HEK293 (cell line): ENCODE measurements around the gene SYT14.
"Not testable (repeated sequence)": the region's sequence is repeated elsewhere in the genome, so short reads cannot be mapped to it uniquely, and the experiment has no call there.

Experiments
- CTCF ChIA-PET: fragments of 350-600 bp; formaldehyde crosslinking; extraction: SDS; loops from one replicate; lab custom pipeline; 2021; ENCODE audit warnings: antibody characterized with exemption; lab: Yijun Ruan, JAX
- POLR2A ChIA-PET: fragments of 300-600 bp; formaldehyde crosslinking; extraction: SDS; loops from one replicate; lab custom pipeline; 2020; ENCODE audit warnings: antibody characterized with exemption, inconsistent platforms; lab: Yijun Ruan, JAX
- H3K27ac ChIP-seq: fragments of 200-500 bp; sonication (Bioruptor generic); 2 replicates; pipeline ENCODE4 v1.5.1; 2014; ENCODE audit warnings: low read depth, low read length, control low read depth, inconsistent platforms; ENCODE audit errors: extremely low read depth
- H3K36me3 ChIP-seq, 2 experiments: fragments of 200-500 bp in 1 of 2; sonication (Bioruptor generic) in 1 of 2; 1 replicate in 1 of 2; 2 replicates in 1 of 2; pipeline ENCODE4 v1.5.1; 2014 to 2017; ENCODE audit warnings: inconsistent platforms in 2 of 2, low read length in 2 of 2; ENCODE audit not compliant: control insufficient read depth in 2 of 2, insufficient read depth in 1 of 2
- H3K4me1 ChIP-seq: fragments of 200-500 bp; sonication (Bioruptor generic); 2 replicates; pipeline ENCODE4 v1.5.1; 2014; ENCODE audit warnings: mild to moderate bottlenecking, low read length, inconsistent platforms; ENCODE audit not compliant: control insufficient read depth, insufficient read depth
- H3K4me3 ChIP-seq: 2 replicates; pipeline ENCODE4 v1.5.1; 2011; ENCODE audit warnings: low read depth, mild to moderate bottlenecking, control low read depth, low read length, moderate library complexity
- H3K9me3 ChIP-seq: fragments of 200-500 bp; sonication (Bioruptor generic); 2 replicates; pipeline ENCODE4 v1.5.1; 2014; ENCODE audit warnings: low read depth, low read length, inconsistent platforms; ENCODE audit not compliant: control insufficient read depth, insufficient read depth
- KLF10 ChIP-seq: fragments of 450-650 bp; IDR thresholded peaks from 2 replicates; pipeline ENCODE4 v1.5.1; 2018; ENCODE audit warnings: missing biosample characterization, mild to moderate bottlenecking, missing genetic modification characterization
- ZFP3 ChIP-seq: fragments of 450-650 bp; formaldehyde crosslinking; IDR thresholded peaks from 2 replicates; pipeline ENCODE4 v1.5.1; 2016; ENCODE audit warnings: low read depth, missing biosample characterization, missing genetic modification characterization
- ZFP37 ChIP-seq: fragments of 450-650 bp; formaldehyde crosslinking; IDR thresholded peaks from 2 replicates; pipeline ENCODE4 v1.5.1; 2016; ENCODE audit warnings: missing biosample characterization, missing genetic modification characterization
- ZNF114 ChIP-seq: fragments of 450-650 bp; formaldehyde crosslinking; IDR thresholded peaks from 2 replicates; pipeline ENCODE4 v1.5.0; 2017; ENCODE audit warnings: missing biosample characterization, missing genetic modification characterization
- ZNF223 ChIP-seq: fragments of 450-650 bp; formaldehyde crosslinking; IDR thresholded peaks from 2 replicates; pipeline ENCODE4 v1.5.1; 2016; ENCODE audit warnings: missing biosample characterization, missing genetic modification characterization
- ZNF274 ChIP-seq, 2 experiments: fragments of 200-500 bp in 1 of 2; fragments of 450-650 bp in 1 of 2; sonication (Bioruptor generic) in 1 of 2; formaldehyde crosslinking in 1 of 2; IDR thresholded peaks; 2 replicates each; pipeline versions ENCODE4 v1.5.1 to v1.6.1; 2014 to 2016; ENCODE audit warnings: borderline replicate concordance in 1 of 2, inconsistent platforms in 1 of 2, low read length in 1 of 2, missing biosample characterization in 1 of 2, missing genetic modification characterization in 1 of 2
- ZNF473 ChIP-seq: fragments of 450-650 bp; formaldehyde crosslinking; IDR thresholded peaks from 2 replicates; pipeline ENCODE4 v1.5.1; 2017; ENCODE audit warnings: missing biosample characterization, missing genetic modification characterization
- ZNF48 ChIP-seq: fragments of 450-650 bp; formaldehyde crosslinking; IDR thresholded peaks from 2 replicates; pipeline ENCODE4 v1.5.1; 2016; ENCODE audit warnings: missing biosample characterization, missing genetic modification characterization
- ZNF571 ChIP-seq: fragments of 450-650 bp; formaldehyde crosslinking; IDR thresholded peaks from 2 replicates; pipeline ENCODE4 v1.5.0; 2017; ENCODE audit warnings: missing biosample characterization, missing genetic modification characterization
- ZNF580 ChIP-seq: fragments of 450-650 bp; formaldehyde crosslinking; IDR thresholded peaks from 2 replicates; pipeline ENCODE4 v1.5.1; 2016; ENCODE audit warnings: missing biosample characterization, missing genetic modification characterization
- ZNF623 ChIP-seq: fragments of 450-650 bp; formaldehyde crosslinking; IDR thresholded peaks from 2 replicates; pipeline ENCODE4 v1.5.1; 2016; ENCODE audit warnings: missing biosample characterization, missing genetic modification characterization
- ZNF624 ChIP-seq: fragments of 450-650 bp; formaldehyde crosslinking; IDR thresholded peaks from 2 replicates; pipeline ENCODE4 v1.5.1; 2017; ENCODE audit warnings: missing biosample characterization, missing genetic modification characterization
- ZNF654 ChIP-seq: fragments of 450-650 bp; formaldehyde crosslinking; IDR thresholded peaks from 2 replicates; pipeline ENCODE4 v1.5.1; 2016; ENCODE audit warnings: low read depth, missing biosample characterization, missing genetic modification characterization
- ZNF658 ChIP-seq: fragments of 450-650 bp; formaldehyde crosslinking; IDR thresholded peaks from 2 replicates; pipeline ENCODE4; 2016; ENCODE audit warnings: missing biosample characterization, missing genetic modification characterization
- ZNF747 ChIP-seq: fragments of 450-650 bp; formaldehyde crosslinking; IDR thresholded peaks from 2 replicates; pipeline ENCODE4 v1.5.1; 2016; ENCODE audit warnings: missing biosample characterization, missing genetic modification characterization
- TF ChIP-seq, protein P1 (sequence below): fragments of 450-650 bp; formaldehyde crosslinking; IDR thresholded peaks from 2 replicates; pipeline ENCODE4 v1.5.1; 2016; ENCODE audit warnings: missing biosample characterization, missing genetic modification characterization
- TF ChIP-seq, protein P2 (sequence below): fragments of 450-650 bp; formaldehyde crosslinking; IDR thresholded peaks from 2 replicates; pipeline ENCODE4 v1.5.1; 2016; ENCODE audit warnings: missing biosample characterization, missing genetic modification characterization
- TF ChIP-seq, protein P3 (sequence below): fragments of 450-650 bp; formaldehyde crosslinking; IDR thresholded peaks from 2 replicates; pipeline ENCODE4 v1.5.1; 2016; ENCODE audit warnings: missing biosample characterization, missing genetic modification characterization

SYT14 gene

GRCh38 chr1:209896346-209896745 lies 41.7 kb upstream of the SYT14 start:
- no peaks in the 10 kb centered on the region for H3K4me1 ChIP-seq
- H3K27ac ChIP-seq: no peak overlapping the region
- no peak overlapping the region for H3K4me3 ChIP-seq
- no peaks in the 10 kb centered on the region for H3K36me3 ChIP-seq
- H3K9me3 ChIP-seq: no peaks in the 10 kb centered on the region
- ChIA-PET POLR2A (no interaction called here), CTCF (interaction anchor here (0.7 to 1.5 kb wide), 3 partner anchors 10 to 84 kb away, joined by 3 to 5 read pairs (median 3); no protein-coding TSS in a partner anchor)
- TF ChIP-seq ZNF747 (tag by site-specific recombination) (no peak), ZFP3 (tag by site-specific recombination) (no peak), ZNF624 (tag by site-specific recombination) (no peak), ZNF274 (IDR thresholded peaks at IDR 0.05; ENCODE audit: low read length) (no peak), ZNF274 (tag by site-specific recombination; IDR thresholded peaks at IDR 0.05; ENCODE audit: borderline replicate concordance) (no peak), ZNF658 (tag by site-specific recombination) (no peak)
- TF ChIP-seq, protein P1, sequence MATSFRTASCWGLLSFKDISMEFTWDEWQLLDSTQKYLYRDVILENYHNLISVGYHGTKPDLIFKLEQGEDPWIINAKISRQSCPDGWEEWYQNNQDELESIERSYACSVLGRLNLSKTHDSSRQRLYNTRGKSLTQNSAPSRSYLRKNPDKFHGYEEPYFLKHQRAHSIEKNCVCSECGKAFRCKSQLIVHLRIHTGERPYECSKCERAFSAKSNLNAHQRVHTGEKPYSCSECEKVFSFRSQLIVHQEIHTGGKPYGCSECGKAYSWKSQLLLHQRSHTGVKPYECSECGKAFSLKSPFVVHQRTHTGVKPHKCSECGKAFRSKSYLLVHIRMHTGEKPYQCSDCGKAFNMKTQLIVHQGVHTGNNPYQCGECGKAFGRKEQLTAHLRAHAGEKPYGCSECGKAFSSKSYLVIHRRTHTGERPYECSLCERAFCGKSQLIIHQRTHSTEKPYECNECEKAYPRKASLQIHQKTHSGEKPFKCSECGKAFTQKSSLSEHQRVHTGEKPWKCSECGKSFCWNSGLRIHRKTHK: no peak

DNA sequence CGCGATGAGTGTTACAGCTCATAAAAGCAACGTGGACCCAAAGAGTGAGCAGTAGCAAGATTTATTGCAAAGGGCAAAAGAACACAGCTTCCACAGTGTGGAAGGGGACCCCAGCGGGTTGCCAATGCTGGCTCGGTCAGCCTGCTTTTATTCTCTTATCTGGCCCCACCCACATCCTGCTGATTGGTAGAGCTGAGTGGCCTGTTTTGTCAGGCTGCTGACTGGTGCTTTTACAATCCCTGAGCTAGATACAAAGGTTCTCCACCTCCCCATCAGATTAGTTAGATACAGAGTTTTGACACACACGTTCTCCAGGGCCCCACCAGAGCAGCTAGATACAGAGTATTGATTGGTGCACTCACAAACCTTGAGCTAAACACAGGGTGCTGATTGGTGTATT lies 39.7 kb upstream of the SYT14 start:
- CTCF ChIA-PET: interaction anchor here (0.6 to 1.3 kb wide), 3 partner anchors 15 to 549 kb away, joined by 3 to 5 read pairs (median 3); no protein-coding TSS in a partner anchor
- POLR2A ChIA-PET, H3K36me3 ChIP-seq, H3K4me3 ChIP-seq, H3K4me1 ChIP-seq, H3K9me3 ChIP-seq, H3K27ac ChIP-seq: not testable (repeated sequence)

GRCh38 chr1:209898851-209899250 lies 39.2 kb upstream of the SYT14 start:
- POLR2A ChIA-PET, H3K9me3 ChIP-seq, H3K4me1 ChIP-seq, H3K36me3 ChIP-seq, H3K27ac ChIP-seq, H3K4me3 ChIP-seq: not testable (repeated sequence)
- CTCF ChIA-PET: interaction anchor here (0.6 to 2.0 kb wide), 6 partner anchors 14 to 548 kb away, joined by 3 to 15 read pairs (median 4); no protein-coding TSS in a partner anchor

GRCh38 chr1:209899948-209900347 lies 38.1 kb upstream of the SYT14 start:
- Histone ChIP-seq H3K9me3 (no peaks in the 10 kb centered on the region), H3K4me1 (no peaks in the 10 kb centered on the region), H3K27ac (no peak overlapping the region), H3K4me3 (no peak overlapping the region), H3K36me3 (no peaks in the 10 kb centered on the region)
- ChIA-PET CTCF (interaction anchor here (0.6 to 2.3 kb wide), 22 partner anchors 9 to 374 kb away, joined by 3 to 23 read pairs (median 5); no protein-coding TSS in a partner anchor), POLR2A (interaction anchor here (0.5 kb wide), 1 partner anchor 251 kb away, joined by 4 read pairs; no protein-coding TSS in a partner anchor)
- TF ChIP-seq ZNF580: no peak
- TF ChIP-seq ZNF654 (tag by site-specific recombination): peak; percentile 52
- TF ChIP-seq ZNF223 (tag by site-specific recombination): no peak

DNA sequence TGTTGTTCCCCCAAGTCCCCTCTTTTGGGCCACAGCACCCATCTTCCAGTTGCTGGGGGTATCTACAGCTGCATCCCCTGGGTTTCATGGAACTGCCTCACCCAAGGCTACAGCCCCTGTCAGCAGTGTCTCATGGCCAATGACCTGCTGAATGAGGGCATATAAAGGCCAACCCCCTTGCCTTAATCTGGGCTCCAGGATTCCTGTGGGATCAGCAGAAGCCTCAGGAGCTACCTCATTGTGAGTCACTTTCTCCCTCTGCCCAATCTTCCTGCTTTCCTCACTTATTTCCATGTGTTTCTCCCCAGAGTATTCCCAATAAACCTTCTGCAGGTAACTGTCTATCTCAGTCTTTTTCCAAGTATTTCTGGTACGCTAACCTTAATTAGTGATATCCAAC lies 37.3 kb upstream of the SYT14 start:
- CTCF ChIA-PET: interaction anchor here (0.6 to 2.3 kb wide), 16 partner anchors 10 to 289 kb away, joined by 3 to 23 read pairs (median 7); no protein-coding TSS in a partner anchor
- H3K27ac ChIP-seq: no peak overlapping the region
- TF ChIP-seq ZNF114 (tag by site-specific recombination) (no peak), KLF10 (tag by site-specific recombination) (no peak), ZFP37 (tag by site-specific recombination) (no peak), ZNF580 (no peak), ZNF571 (tag by site-specific recombination) (no peak), ZNF623 (tag by site-specific recombination) (no peak), ZNF473 (tag by site-specific recombination) (no peak), ZNF48 (tag by site-specific recombination) (no peak)
- TF ChIP-seq, protein P2, sequence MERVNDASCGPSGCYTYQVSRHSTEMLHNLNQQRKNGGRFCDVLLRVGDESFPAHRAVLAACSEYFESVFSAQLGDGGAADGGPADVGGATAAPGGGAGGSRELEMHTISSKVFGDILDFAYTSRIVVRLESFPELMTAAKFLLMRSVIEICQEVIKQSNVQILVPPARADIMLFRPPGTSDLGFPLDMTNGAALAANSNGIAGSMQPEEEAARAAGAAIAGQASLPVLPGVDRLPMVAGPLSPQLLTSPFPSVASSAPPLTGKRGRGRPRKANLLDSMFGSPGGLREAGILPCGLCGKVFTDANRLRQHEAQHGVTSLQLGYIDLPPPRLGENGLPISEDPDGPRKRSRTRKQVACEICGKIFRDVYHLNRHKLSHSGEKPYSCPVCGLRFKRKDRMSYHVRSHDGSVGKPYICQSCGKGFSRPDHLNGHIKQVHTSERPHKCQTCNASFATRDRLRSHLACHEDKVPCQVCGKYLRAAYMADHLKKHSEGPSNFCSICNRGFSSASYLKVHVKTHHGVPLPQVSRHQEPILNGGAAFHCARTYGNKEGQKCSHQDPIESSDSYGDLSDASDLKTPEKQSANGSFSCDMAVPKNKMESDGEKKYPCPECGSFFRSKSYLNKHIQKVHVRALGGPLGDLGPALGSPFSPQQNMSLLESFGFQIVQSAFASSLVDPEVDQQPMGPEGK (tag by site-specific recombination): no peak
- TF ChIP-seq, protein P3, sequence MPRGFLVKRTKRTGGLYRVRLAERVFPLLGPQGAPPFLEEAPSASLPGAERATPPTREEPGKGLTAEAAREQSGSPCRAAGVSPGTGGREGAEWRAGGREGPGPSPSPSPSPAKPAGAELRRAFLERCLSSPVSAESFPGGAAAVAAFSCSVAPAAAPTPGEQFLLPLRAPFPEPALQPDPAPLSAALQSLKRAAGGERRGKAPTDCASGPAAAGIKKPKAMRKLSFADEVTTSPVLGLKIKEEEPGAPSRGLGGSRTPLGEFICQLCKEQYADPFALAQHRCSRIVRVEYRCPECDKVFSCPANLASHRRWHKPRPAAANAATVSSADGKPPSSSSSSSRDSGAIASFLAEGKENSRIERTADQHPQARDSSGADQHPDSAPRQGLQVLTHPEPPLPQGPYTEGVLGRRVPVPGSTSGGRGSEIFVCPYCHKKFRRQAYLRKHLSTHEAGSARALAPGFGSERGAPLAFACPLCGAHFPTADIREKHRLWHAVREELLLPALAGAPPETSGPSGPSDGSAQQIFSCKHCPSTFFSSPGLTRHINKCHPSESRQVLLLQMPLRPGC (tag by site-specific recombination): no peak

More for the DNA sequence above, 37.3 kb upstream of the SYT14 start:
- no peaks in the 10 kb centered on the region for H3K36me3 ChIP-seq
- H3K4me1 ChIP-seq: no peaks in the 10 kb centered on the region
- H3K4me3 ChIP-seq: no peak overlapping the region
- POLR2A ChIA-PET: interaction anchor here (0.5 kb wide), 1 partner anchor 12 kb away, joined by 4 read pairs; no protein-coding TSS in a partner anchor
- H3K9me3 ChIP-seq: no peaks in the 10 kb centered on the region
